NT2/D1 (cell line): ENCODE data around the gene VCP.

ENCODE experiments used
- SUZ12 ChIP-seq: IDR thresholded peaks from 2 replicates; pipeline ENCODE4 v1.6.1; 2011; ENCODE audit not compliant: insufficient read length, insufficient read depth; ENCODE audit errors: extremely low read depth
- YY1 ChIP-seq: IDR thresholded peaks from 2 replicates; pipeline ENCODE4 v1.6.1; 2011; ENCODE audit not compliant: insufficient read length, insufficient read depth
- ZNF274 ChIP-seq: IDR thresholded peaks from 2 replicates; pipeline ENCODE4 v1.6.1; 2011; ENCODE audit warnings: mild to moderate bottlenecking, low read depth, low read length

DNA sequence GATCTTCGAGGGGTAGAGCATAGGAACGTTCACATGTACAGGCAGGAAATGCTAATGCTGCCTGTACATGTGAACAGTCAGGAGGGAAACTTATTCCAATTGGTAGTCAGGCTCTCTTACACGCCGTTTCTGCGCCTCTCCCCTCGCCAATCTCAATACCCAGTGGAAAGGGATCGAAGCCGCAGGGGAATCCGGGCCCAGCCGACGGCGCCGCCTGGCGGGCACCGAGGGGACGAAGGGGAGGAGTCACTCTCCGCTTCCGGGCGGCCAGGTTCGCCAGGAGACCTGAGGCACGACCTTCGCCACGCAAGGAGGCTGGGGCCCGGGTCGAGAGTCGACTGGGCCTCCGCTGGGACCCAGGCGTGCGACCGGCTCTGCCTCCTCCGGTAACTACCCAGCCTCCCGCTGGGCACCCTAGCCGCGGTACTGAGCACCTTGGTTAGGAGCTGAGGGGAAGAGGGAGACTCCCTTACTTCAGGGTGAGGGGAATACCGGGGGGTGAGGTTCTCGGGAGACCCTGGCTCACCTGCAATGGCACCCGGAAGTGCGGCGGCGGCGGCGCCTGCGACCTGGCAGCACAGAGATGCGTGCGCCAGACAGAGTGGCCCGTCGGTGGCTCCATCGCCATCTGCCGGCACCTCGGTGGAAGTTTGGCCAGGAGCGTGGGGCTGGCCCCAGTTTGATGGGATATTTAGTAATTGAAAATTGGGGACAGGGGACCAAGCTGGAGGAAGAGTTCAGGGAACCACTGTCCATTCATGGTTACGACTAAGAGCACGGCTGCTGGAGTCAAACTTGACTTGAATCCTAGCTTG lies 23.8 kb upstream of the VCP start, which contains the start of gene PIGO:
- TF ChIP-seq ZNF274 (no peak), SUZ12 (no peak), YY1 (no peak)
